Activated naive CD8-positive, alpha-beta T cell treated with anti-CD3 and anti-CD28 coated beads, Interleukin-2, amount 50 U/mL, for 24 hours (primary cell): ENCODE data around the gene ASB5.
"Not testable (repeated sequence)": the region's sequence is repeated elsewhere in the genome, so short reads cannot be mapped to it uniquely, and the experiment has no call there.

ENCODE experiments used
- ATAC-seq: fragments of 150-1000 bp; cut with Tn5 transposase; one replicate; pipeline ENCODE4 v1.10.0; 2021
- DNase-seq: peaks from one replicate; pipeline ENCODE4 v3.0.0; 2021
- H3K27ac Mint-ChIP-seq: one replicate; pipeline ENCODE4 v1.8.0; 2021; ENCODE audit warnings: mild to moderate bottlenecking, mixed read lengths
- H3K27me3 Mint-ChIP-seq: one replicate; pipeline ENCODE4 v1.8.0; 2021; ENCODE audit warnings: mixed read lengths
- H3K36me3 Mint-ChIP-seq: one replicate; pipeline ENCODE4 v1.8.0; 2021; ENCODE audit warnings: low read depth, mixed read lengths
- H3K4me1 Mint-ChIP-seq: one replicate; pipeline ENCODE4 v1.8.0; 2021; ENCODE audit warnings: mixed read lengths
- H3K4me3 Mint-ChIP-seq: one replicate; pipeline ENCODE4 v1.8.0; 2021; ENCODE audit warnings: mild to moderate bottlenecking, moderate library complexity, mixed read lengths
- H3K9me3 Mint-ChIP-seq: one replicate; pipeline ENCODE4 v1.8.0; 2021; ENCODE audit warnings: mixed read lengths

ASB5 gene, protein sequence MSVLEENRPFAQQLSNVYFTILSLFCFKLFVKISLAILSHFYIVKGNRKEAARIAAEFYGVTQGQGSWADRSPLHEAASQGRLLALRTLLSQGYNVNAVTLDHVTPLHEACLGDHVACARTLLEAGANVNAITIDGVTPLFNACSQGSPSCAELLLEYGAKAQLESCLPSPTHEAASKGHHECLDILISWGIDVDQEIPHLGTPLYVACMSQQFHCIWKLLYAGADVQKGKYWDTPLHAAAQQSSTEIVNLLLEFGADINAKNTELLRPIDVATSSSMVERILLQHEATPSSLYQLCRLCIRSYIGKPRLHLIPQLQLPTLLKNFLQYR

DNA sequence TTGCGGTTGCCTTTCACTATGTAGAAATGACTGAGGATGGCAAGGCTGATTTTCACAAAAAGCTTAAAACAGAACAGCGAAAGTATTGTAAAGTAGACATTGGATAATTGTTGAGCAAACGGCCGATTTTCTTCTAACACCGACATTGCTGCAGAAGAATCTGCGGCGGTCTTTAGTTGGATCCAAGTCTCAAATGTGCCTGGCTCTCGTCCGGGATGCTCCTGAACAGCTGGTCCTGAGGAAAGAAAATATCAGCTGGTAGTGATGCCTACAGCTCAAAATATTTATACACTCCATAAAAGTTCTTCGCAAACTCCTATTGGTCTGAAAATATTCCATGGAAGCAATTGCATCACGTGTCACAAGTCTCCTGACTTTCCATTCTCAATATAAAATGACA is at the start of gene ASB5:
Gene ASB5, minus strand, starts transcription at position 260 of the 400 bp plus-strand sequence. Its CDS starts 114 bp downstream, at position 146.
- no peaks in the 10 kb centered on the region for H3K9me3 Mint-ChIP-seq
- no peak for ATAC-seq

DNA sequence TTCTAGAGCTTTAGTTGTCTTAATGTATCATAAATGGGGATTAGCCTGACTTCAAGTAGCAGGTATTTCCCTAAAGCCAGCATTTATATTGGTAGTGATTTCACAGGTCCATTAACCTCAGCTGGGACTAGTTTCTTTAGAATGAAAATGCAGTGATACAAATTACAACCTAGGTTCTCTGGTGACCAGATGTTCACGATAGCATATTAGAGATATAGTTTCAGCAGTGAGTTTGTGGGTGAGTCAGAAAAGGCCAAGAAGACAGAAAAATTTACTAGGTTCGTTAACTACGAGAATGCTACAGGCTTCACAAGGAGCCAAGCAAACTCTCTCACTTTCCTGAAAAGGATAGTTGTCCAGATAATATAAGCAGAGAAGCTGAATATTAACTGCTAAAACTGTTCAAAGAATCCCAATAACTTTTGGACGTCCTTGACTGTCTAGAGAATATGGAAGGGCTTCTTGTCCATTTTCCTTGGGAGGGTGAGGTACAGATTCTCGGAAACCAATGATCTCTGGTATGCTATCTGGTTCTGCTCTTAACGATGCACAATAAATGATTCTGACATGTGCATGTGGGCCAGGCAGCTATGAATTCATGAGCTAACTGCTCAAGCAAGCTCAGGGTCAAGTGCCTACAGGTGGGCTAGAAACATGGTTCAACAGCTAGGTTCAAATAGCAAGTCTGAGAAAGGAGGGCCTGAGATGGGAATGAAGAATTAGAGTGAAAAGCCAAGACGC is 44.7 kb upstream of the ASB5 start:
- H3K9me3 Mint-ChIP-seq, result no peaks in the 10 kb centered on the region
- no peak overlapping the region for H3K27ac Mint-ChIP-seq
- ATAC-seq (no peak), DNase-seq (no peak)
- H3K27me3 Mint-ChIP-seq, result peaks cover 2% of the 10 kb centered on the region
- H3K36me3 Mint-ChIP-seq, result no peaks in the 10 kb centered on the region
- H3K4me1 Mint-ChIP-seq, result peaks cover 9% of the 10 kb centered on the region
- no peak overlapping the region for H3K4me3 Mint-ChIP-seq

More for the DNA sequence above, at the start of gene ASB5:
- Mint-ChIP-seq H3K4me3 (no peak within 1 kb of the TSS), H3K27me3 (peaks cover 4% of the 10 kb centered on the region), H3K4me1 (no peaks in the 10 kb centered on the region), H3K27ac (no peak within 1 kb of the TSS), H3K36me3 (no peaks in the 10 kb centered on the region)
- no peak for DNase-seq

DNA sequence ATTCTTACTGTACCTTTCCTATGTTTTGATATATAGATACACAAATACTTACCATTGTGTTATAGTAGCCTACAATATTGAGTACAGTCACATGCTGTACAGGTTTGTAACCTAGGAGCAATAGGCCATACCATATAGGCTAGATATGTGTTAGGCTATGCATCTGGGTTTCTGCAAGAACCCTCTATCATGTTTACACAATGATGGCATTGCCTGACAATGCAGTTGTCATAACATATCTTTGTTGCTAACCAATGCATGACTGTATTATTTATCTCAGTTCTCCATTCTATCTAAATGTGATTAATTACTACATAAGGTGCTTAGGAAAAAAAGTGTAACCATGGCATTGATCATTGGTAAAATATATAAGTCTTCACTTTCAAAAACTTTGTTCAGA is 40.8 kb upstream of the ASB5 start:
- peaks cover 14% of the 10 kb centered on the region for H3K27me3 Mint-ChIP-seq
- no peak overlapping the region for H3K4me3 Mint-ChIP-seq
- H3K9me3 Mint-ChIP-seq, result no peaks in the 10 kb centered on the region
- H3K36me3 Mint-ChIP-seq, result no peaks in the 10 kb centered on the region
- no peak overlapping the region for H3K27ac Mint-ChIP-seq
- no peaks in the 10 kb centered on the region for H3K4me1 Mint-ChIP-seq
- DNase-seq (no peak), ATAC-seq (no peak)

DNA sequence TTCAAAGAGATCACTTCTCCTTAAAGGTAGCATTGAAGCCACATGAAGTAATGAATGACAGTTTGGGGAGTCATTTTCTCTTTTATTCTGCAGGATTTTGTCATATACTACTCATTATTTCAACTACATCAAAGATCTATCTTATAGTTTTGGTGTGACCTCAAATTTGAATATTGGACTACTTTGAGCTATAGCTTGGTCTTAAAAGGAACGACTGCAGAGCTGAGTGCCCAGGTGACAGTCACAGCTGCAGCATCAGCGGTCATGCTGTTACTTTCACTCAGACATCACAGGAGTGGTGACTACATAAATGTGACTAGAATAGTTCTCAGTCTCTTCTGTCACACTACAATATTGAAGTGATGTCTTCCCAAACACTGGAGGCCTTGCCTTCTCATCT is 40.0 kb upstream of the ASB5 start:
- no peaks in the 10 kb centered on the region for H3K36me3 Mint-ChIP-seq
- H3K4me3 Mint-ChIP-seq, result no peak overlapping the region
- H3K27ac Mint-ChIP-seq, result no peak overlapping the region
- ATAC-seq (no peak), DNase-seq (no peak)
- H3K9me3 Mint-ChIP-seq, result no peaks in the 10 kb centered on the region
- H3K27me3 Mint-ChIP-seq, result peaks cover 14% of the 10 kb centered on the region
- no peaks in the 10 kb centered on the region for H3K4me1 Mint-ChIP-seq

DNA sequence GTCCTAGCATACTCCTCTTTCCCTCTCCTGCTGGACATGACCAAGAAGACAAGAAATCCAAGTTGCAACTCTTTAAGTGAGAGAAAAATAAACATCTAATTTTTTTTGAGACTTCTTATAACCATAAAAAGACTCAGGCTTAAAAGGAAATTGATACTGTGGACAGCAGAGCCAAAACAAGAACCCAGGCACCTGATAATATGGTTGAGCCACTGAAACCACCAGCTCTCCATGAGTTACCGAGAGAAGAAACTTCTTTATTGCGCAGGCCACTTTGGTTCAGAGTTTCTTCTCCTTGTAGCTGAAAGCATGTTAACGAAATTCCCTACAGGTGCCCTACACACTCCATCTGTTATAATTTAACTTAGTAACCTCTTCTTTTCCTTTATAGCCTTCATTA is 39.4 kb upstream of the ASB5 start:
- Mint-ChIP-seq H3K4me3 (no peak overlapping the region), H3K27me3 (peaks cover 16% of the 10 kb centered on the region), H3K27ac (no peak overlapping the region), H3K9me3 (no peaks in the 10 kb centered on the region), H3K4me1 (no peaks in the 10 kb centered on the region), H3K36me3 (no peaks in the 10 kb centered on the region)
- ATAC-seq, result no peak
- no peak for DNase-seq

DNA sequence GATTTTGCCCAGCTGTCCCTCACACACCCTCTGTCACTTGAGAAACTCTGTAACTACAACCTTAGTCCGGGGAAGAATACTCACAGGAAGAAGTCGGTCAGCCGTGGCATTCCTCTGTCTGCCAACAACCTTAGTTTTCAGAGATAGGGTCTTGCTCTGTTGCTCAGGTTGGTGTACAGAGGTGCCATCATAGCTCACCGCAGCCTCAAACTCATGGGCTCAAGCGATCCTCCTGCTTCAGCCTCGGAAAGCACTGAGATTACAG is 38.6 kb upstream of the ASB5 start:
- Mint-ChIP-seq H3K27ac (no peak overlapping the region), H3K36me3 (no peaks in the 10 kb centered on the region), H3K9me3 (no peaks in the 10 kb centered on the region), H3K4me3 (no peak overlapping the region), H3K4me1 (no peaks in the 10 kb centered on the region), H3K27me3 (peaks cover 21% of the 10 kb centered on the region)
- ATAC-seq (no peak), DNase-seq (no peak)

DNA sequence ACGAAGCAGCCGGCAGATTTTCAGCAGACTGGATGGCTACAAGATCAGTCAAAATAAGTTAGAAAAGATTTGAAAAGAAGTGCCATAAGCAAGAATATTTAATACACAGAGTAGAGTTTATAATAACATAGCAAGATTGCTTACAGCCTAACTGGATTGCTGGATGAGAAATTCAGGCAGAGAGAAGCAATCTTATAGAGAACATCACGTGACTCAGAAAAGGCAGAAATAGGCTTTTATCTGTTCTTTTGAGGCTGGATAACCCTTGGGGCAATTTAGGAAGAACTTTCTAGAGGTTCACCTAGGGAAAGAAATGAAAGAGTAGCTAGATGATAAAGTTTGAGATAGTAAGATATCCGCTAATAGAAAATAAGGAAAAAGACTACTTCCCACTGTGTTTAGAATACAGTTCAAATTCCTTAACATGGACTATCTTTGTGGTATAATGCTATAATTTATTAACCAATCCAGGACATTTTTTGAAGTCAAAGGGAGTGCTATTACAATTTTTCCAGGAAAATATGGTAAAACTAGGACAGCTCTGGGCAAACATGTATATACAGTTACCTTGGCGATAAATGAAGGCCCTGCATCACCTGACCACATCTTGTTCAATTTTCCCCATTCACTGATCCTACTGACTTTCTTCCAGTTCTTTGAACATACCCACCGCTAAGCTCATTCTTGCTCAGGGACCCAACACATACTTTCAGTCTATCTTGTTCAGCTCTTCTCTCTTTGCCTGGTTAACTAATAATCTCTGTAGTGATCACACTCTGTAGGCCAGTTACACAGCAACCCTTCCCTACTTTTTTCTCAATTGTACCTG is 38.0 kb upstream of the ASB5 start:
- no peaks in the 10 kb centered on the region for H3K9me3 Mint-ChIP-seq
- no peaks in the 10 kb centered on the region for H3K4me1 Mint-ChIP-seq
- peaks cover 21% of the 10 kb centered on the region for H3K27me3 Mint-ChIP-seq
- H3K4me3 Mint-ChIP-seq, result no peak overlapping the region
- H3K36me3 Mint-ChIP-seq, result no peaks in the 10 kb centered on the region
- DNase-seq (no peak), ATAC-seq (no peak)
- H3K27ac Mint-ChIP-seq, result no peak overlapping the region

DNA sequence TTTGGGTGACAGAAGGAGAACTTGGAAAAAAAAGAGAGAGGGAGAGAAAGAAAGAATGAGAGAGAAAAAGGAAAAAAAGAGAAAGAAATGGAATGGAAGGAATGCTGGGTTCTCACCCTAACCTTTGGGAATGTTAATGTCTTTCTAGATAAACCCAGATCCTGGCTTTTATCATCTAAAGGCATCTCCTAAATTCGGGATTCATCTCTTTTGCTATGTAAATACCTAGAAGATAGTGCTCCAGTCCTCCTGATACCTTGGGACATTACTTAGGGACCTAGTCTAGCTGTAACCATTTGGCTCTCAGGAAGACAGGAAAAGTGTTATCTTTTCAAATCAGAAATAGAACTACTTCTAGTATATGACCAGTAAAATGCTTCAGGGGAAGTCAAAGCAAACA is 34.9 kb upstream of the ASB5 start:
- no peaks in the 10 kb centered on the region for H3K36me3 Mint-ChIP-seq

DNA sequence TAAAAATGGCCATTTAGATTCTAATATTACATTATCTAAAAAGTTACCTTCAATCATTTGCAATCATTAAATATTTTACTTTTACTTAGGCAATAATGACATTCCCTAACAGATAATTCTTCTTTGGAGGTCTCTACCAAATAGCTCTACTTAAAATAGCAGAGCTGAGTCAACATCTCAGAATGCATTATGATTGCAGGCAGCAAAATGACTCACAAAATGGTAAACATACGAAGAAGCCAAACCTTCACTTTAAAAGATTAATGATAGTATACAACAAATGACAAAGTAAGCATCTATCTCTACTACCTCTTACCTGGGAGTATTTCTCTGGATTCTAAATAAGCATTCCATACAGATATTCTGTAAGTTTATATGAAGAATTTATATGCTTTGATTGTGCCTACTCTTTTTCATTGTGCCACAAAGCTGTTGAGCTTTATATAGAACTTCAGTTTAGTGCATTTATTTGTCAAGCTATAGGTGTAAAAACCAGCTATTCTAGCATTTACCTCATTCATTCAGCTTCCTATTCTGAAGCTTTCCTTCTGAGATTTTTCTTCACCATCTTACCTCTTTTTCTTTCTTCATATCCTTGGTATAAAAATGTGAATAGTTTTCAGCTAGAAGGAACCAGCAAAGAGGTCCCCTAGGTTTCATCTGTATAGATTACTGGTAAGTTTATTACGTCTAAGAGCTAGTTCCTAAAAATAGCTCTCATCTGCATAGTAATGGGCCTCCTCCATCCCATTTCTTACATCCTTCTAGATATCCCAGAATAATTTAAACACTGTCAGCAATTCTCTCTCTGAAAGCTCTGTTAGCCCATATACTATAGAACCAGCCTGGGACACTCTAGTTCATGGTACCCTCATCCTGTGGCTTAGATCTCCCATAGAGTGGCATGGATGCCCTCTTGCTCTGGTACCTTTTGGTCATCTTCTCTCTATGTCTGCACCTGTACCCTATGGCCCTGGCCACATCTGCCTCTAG is 33.6 kb upstream of the ASB5 start:
- DNase-seq (no peak), ATAC-seq (no peak)
- no peaks in the 10 kb centered on the region for H3K9me3 Mint-ChIP-seq
- H3K36me3 Mint-ChIP-seq, result no peaks in the 10 kb centered on the region
- peaks cover 14% of the 10 kb centered on the region for H3K27me3 Mint-ChIP-seq
- no peaks in the 10 kb centered on the region for H3K4me1 Mint-ChIP-seq
- no peak overlapping the region for H3K4me3 Mint-ChIP-seq
- H3K27ac Mint-ChIP-seq, result no peak overlapping the region

More for the DNA sequence above, 34.9 kb upstream of the ASB5 start:
- Mint-ChIP-seq H3K27ac (no peak overlapping the region), H3K4me1 (no peaks in the 10 kb centered on the region), H3K9me3 (no peaks in the 10 kb centered on the region), H3K27me3 (peaks cover 19% of the 10 kb centered on the region), H3K4me3 (no peak overlapping the region)
- ATAC-seq, result no peak
- no peak for DNase-seq

DNA sequence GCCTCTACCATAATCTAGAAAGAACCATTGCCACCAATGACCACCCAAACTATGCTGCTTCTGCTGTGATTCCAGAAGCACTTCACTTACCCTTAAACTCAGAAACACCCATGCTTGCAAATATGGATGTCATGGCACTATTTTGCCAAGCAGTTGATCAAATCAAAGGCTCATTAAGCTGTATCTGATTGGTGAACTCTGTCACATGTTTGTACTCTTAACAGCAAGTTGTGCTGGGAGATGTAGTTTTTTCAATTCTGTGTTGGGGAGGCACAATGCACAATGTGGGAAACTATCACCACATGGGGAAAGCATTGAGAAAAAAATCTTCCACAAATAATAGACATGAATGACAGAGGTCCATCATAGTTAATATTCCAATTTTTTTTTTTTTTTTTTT is 31.5 kb upstream of the ASB5 start:
- Mint-ChIP-seq H3K4me1 (no peaks in the 10 kb centered on the region), H3K4me3 (no peak overlapping the region), H3K9me3 (no peaks in the 10 kb centered on the region), H3K36me3 (no peaks in the 10 kb centered on the region), H3K27ac (no peak overlapping the region), H3K27me3 (peaks cover 11% of the 10 kb centered on the region)
- DNase-seq (no peak), ATAC-seq (no peak)

DNA sequence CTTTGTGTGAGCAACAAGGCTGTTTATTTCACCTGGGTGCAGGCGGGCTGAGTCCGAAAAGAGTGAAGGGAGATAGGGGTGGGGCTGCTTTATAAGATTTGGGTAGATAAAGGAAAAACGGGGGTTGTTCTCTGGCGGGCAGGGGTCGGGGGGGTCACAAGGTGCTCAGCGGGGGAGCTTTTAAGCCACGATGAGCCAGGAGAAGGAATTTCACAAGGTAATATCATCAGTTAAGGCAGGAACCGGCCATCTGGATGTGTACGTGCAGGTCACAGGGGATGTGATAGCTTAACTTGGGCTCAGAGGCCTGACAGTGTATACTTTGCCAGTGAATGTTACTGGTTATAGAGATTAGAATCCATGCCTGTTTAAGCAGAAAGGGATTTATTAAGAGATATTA is 31.0 kb upstream of the ASB5 start:
- ATAC-seq (no peak), DNase-seq (no peak)
- no peaks in the 10 kb centered on the region for H3K4me1 Mint-ChIP-seq
- H3K27me3 Mint-ChIP-seq, result peaks cover 7% of the 10 kb centered on the region
- H3K27ac Mint-ChIP-seq, result no peak overlapping the region
- no peaks in the 10 kb centered on the region for H3K36me3 Mint-ChIP-seq
- H3K9me3 Mint-ChIP-seq, result no peaks in the 10 kb centered on the region
- H3K4me3 Mint-ChIP-seq, result no peak overlapping the region

DNA sequence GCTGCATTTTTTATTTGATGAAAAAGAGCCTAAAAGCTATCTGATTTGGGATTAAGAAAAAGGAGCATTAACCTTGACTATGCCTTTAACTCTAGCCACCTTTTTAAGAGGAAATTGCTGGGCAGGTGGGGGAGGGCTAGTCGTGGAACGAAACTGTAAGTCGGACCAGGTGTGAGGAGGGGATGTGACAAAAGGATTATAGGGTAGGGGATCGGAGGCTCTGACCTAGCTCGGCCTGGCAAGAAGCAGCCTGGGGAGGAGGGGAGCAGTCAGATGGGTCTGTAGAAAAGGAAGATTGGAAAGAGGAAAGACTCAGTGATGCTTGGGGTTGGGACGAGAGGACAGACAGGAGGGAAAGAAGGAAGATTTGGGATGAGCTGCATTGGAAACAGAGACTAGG is 29.6 kb upstream of the ASB5 start:
- Mint-ChIP-seq H3K36me3 (no peaks in the 10 kb centered on the region), H3K27ac (no peak overlapping the region), H3K4me3 (no peak overlapping the region), H3K27me3 (peaks cover 5% of the 10 kb centered on the region), H3K4me1 (no peaks in the 10 kb centered on the region), H3K9me3 (no peaks in the 10 kb centered on the region)
- no peak for ATAC-seq
- DNase-seq, result no peak

DNA sequence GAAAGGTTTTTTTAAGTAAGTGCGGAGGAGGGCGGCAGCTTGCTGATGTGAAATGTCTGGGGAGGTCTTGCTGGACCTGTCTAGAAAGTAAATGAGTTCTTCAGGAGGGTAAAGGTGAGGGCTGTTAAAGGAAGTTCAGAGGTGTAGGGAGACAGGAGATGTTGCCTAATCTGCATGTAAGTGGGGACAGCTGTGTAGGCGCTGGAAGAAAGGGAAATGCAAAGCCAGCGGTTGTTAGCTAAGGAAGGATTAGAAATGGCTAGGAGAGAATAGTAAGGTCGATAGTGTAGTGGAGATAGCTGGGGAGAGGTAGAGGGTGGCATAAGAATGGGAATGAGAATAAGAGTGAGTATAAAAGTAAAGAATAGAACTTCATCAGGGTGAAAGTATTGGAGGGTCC is 26.9 kb upstream of the ASB5 start:
- H3K27ac Mint-ChIP-seq, H3K4me3 Mint-ChIP-seq, ATAC-seq, DNase-seq, H3K36me3 Mint-ChIP-seq, H3K4me1 Mint-ChIP-seq, H3K9me3 Mint-ChIP-seq, H3K27me3 Mint-ChIP-seq: not testable (repeated sequence)

DNA sequence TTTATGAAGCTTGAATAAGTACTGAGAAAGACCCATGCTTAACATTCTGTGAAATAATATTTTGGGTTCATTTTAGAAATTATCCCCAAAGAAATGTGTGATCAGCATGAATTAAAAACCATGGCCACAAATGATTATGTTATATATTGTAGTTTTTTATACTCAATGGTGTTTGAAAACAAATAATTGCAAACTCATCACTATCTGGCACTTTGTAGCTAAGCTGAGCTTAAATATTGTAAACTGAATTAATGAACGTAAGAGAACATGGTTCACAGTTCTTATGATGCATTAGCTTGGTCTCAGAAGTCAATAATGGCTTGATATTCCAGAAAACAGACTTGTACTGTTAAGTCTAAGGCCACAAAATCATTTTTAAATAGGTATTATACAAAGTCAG is 24.6 kb upstream of the ASB5 start:
- no peaks in the 10 kb centered on the region for H3K36me3 Mint-ChIP-seq
- no peak for ATAC-seq
- no peak overlapping the region for H3K4me3 Mint-ChIP-seq
- no peaks in the 10 kb centered on the region for H3K9me3 Mint-ChIP-seq
- H3K27ac Mint-ChIP-seq, result no peak overlapping the region
- DNase-seq, result no peak
- H3K27me3 Mint-ChIP-seq, result no peaks in the 10 kb centered on the region
- no peaks in the 10 kb centered on the region for H3K4me1 Mint-ChIP-seq
